ENCODE measurements around the gene CGRRF1.

- no peak for TF ChIP-seq POLR2AphosphoS5 (IDR thresholded peaks at IDR 0.05; ENCODE audit: low read depth, low read length)
- TF ChIP-seq TAF1 (IDR thresholded peaks at IDR 0.05; ENCODE audit: borderline replicate concordance, insufficient read depth, low read length): no peak
- TF ChIP-seq REST (IDR thresholded peaks at IDR 0.05; ENCODE audit: insufficient read depth in 1 of 2, low read depth in 2 of 2, low read length in 2 of 2): no peak
These were observed 61.1 kb downstream of the CGRRF1 start for GRCh38 chr14:54570631-54571415.

All from PFSK-1 (cell line).